ENCODE measurements around the gene AMZ2. TPM values are rescaled to one million over a fixed set of nuclear protein-coding genes. Genes with fewer than 3 reads are reported as not detected.
"Not testable (repeated sequence)": the region's sequence is repeated elsewhere in the genome, so short reads cannot be mapped to it uniquely, and the experiment has no call there.

AMZ2 gene
- total and polyA plus RNA-seq, 4 donors = 27.1 to 55.2 (median 44.9) TPM

DNA sequence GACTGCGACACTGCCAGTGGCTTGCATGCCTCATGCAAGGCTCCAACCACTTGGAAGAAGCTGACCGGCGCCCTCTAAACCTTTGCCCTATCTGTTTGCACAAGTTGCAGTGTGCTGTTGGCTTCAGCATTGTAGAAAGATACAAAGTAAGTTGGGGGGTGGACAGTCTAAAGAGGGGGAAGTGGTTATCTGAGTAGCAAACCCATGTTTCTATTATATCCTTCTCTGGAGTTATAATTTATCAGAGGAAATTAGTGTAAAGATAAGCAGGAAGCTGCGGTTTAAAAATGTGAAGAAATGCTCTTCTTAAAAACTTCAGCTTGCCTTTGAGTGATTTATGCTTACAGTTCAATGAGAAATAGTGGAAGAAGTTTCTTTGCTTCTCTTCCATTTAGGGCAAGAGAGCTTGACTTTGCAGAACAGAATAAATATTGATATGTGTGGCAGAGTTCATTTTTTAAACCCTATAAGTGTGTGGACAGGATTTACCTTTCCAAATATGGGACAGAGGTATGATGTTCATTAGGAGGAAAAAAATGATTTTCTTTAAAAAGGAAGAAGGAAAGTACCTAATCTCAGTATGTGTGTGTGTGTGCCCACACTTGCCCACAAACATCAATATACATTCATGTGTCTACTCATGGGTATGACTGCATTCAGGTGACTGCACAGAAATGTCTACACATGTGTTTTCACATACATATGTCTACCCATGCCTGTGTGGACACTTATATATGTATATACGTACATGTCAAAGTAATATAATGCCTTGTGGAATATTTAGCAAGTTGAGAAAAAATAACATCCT, 8.1 kb downstream of the AMZ2 start:
- no peak overlapping the region for H3K4me3 ChIP-seq
- H3K4me1 ChIP-seq (ENCODE audit: control insufficient read depth in 5 of 5, insufficient read depth in 5 of 5, low read length in 5 of 5) = peaks cover 0 to 4% (median 0%) of the 10 kb centered on the region in 5 donors
- TF ChIP-seq, protein P1, sequence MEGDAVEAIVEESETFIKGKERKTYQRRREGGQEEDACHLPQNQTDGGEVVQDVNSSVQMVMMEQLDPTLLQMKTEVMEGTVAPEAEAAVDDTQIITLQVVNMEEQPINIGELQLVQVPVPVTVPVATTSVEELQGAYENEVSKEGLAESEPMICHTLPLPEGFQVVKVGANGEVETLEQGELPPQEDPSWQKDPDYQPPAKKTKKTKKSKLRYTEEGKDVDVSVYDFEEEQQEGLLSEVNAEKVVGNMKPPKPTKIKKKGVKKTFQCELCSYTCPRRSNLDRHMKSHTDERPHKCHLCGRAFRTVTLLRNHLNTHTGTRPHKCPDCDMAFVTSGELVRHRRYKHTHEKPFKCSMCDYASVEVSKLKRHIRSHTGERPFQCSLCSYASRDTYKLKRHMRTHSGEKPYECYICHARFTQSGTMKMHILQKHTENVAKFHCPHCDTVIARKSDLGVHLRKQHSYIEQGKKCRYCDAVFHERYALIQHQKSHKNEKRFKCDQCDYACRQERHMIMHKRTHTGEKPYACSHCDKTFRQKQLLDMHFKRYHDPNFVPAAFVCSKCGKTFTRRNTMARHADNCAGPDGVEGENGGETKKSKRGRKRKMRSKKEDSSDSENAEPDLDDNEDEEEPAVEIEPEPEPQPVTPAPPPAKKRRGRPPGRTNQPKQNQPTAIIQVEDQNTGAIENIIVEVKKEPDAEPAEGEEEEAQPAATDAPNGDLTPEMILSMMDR (IDR thresholded peaks at IDR 0.05; ENCODE audit: control extremely low read depth, extremely low read depth) = no peak
- H3K36me3 ChIP-seq (ENCODE audit: control insufficient read depth in 4 of 4, insufficient read depth in 4 of 4, low read length in 4 of 4) = peaks cover 5 to 29% (median 13%) of the 10 kb centered on the region in 4 donors
- no peak for DNase-seq
- no peaks in the 10 kb centered on the region for H3K9me3 ChIP-seq (ENCODE audit: control insufficient read depth in 4 of 4, insufficient read depth in 3 of 4, low read length in 3 of 4)
- H3K27ac ChIP-seq (ENCODE audit: low read depth in 1 of 2, low read length in 1 of 2) = peak overlapping the region in 1 of 2 donors; percentile 59
- 42 to 68% methylated on average over 5 of the region's 5 CpGs for WGBS, 2 donors
- ATAC-seq (ENCODE audit: insufficient read depth, low FRiP score) = no peak
- H3K9ac ChIP-seq (ENCODE audit: insufficient read depth in 1 of 2, low read length in 2 of 2) = no peak overlapping the region
- H3K27me3 ChIP-seq (ENCODE audit: control insufficient read depth in 3 of 3, insufficient read depth in 3 of 3, low read length in 2 of 3) = no peaks in the 10 kb centered on the region

DNA sequence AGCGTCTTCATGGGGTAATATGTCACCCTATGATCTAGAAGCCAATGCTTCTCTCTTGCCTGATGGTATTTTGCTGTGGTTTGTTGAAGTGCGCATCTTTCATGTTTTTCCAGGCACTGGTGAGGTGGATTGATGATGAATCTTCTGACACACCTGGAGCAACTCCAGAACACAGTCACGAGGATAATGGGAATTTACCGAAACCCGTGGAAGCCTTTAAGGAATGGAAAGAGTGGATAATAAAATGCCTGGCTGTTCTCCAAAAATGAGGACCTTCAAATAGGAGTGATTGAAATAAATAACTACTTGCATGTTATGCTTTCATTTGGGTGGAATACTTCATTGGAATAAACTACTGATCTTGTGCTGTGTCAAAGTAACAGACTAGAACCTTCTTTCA, 8.9 kb downstream of the AMZ2 start:
- 84 to 90% methylated on average over 5 of the region's 5 CpGs for WGBS, 2 donors
- not testable (repeated sequence) for H3K27ac ChIP-seq (ENCODE audit: low read depth in 1 of 2, low read length in 1 of 2); ATAC-seq (ENCODE audit: insufficient read depth, low FRiP score); DNase-seq; H3K9me3 ChIP-seq (ENCODE audit: control insufficient read depth in 4 of 4, insufficient read depth in 3 of 4, low read length in 3 of 4); H3K4me1 ChIP-seq (ENCODE audit: control insufficient read depth in 5 of 5, insufficient read depth in 5 of 5, low read length in 5 of 5); H3K9ac ChIP-seq (ENCODE audit: insufficient read depth in 1 of 2, low read length in 2 of 2); H3K4me3 ChIP-seq; H3K27me3 ChIP-seq (ENCODE audit: control insufficient read depth in 3 of 3, insufficient read depth in 3 of 3, low read length in 2 of 3)
- peaks cover 4 to 27% (median 13%) of the 10 kb centered on the region in 4 donors for H3K36me3 ChIP-seq (ENCODE audit: control insufficient read depth in 4 of 4, insufficient read depth in 4 of 4, low read length in 4 of 4)

DNA sequence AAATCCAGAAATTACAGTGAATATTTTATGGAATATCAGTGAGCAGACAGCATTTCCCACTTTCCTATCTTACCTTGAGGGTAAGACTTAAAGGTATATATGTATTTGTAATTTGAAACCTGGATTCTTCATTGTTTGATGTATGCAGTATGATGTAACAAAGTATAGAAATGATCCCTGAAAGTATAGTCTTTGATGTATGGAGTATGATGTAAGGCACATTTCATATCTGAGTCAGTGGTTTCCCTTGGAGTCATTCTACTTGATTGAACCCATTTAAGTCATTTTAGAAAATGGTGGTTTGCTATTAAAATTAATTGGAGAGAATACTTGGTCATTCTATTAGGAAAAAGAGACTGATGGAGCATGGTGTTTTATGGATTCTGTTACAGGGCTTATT, 10.1 kb downstream of the AMZ2 start:
- H3K4me3 ChIP-seq = no peak overlapping the region
- no peak for DNase-seq
- H3K4me1 ChIP-seq (ENCODE audit: control insufficient read depth in 5 of 5, insufficient read depth in 5 of 5, low read length in 5 of 5) = peaks cover 0 to 4% (median 0%) of the 10 kb centered on the region in 5 donors
- H3K9me3 ChIP-seq (ENCODE audit: control insufficient read depth in 4 of 4, insufficient read depth in 3 of 4, low read length in 3 of 4) = no peaks in the 10 kb centered on the region
- H3K9ac ChIP-seq (ENCODE audit: insufficient read depth in 1 of 2, low read length in 2 of 2) = no peak overlapping the region
- no peak for ATAC-seq (ENCODE audit: insufficient read depth, low FRiP score)
- no peak overlapping the region for H3K27ac ChIP-seq (ENCODE audit: low read depth in 1 of 2, low read length in 1 of 2)
- H3K27me3 ChIP-seq (ENCODE audit: control insufficient read depth in 3 of 3, insufficient read depth in 3 of 3, low read length in 2 of 3) = no peaks in the 10 kb centered on the region
- TF ChIP-seq, protein P1 (IDR thresholded peaks at IDR 0.05; ENCODE audit: control extremely low read depth, extremely low read depth) = no peak
- peaks cover 4 to 23% (median 12%) of the 10 kb centered on the region in 4 donors for H3K36me3 ChIP-seq (ENCODE audit: control insufficient read depth in 4 of 4, insufficient read depth in 4 of 4, low read length in 4 of 4)

DNA sequence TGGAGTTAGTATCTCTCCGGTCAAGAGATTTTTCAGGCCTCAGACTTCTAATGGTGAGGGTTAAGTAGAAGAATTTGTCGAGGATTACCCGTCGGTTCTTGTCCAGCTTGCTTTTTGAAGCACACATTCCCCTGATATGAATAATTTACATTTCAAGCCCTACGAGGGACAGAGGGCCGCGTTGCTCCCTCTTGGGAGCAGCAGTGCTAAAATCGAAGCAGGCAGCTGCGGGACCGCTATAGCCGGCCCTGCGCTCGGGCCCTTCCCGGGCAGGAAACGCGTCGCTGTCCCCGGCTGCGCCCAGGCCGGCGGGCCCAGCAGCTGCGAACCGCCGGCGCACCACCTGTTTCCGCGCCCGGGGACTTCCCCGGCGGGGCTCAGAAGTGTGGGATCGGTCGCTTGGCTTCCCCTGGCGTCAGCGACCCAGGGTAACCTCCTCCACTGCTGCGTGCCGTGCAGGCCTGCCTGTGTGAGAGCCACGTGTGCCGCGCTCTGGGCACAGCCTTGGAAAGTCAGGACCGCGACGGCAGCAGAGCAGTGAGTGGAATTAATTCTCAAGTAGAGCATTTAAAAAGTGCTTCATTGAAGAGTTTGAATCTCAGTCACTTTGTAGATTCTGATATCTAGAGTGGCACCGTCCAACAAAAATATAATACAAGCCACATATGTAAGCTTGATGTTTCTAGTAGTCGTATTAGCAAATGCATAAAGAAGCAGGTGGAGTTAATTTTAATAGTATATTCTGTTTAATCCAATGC, 11.2 kb downstream of the AMZ2 start:
- Histone ChIP-seq H3K36me3 (ENCODE audit: control insufficient read depth in 4 of 4, insufficient read depth in 4 of 4, low read length in 4 of 4) (peaks cover 4 to 17% (median 12%) of the 10 kb centered on the region in 4 donors), H3K9ac (ENCODE audit: insufficient read depth in 1 of 2, low read length in 2 of 2) (peak overlapping the region in 1 of 2 donors; percentile 56), H3K27ac (ENCODE audit: low read depth in 1 of 2, low read length in 1 of 2) (peak overlapping the region; percentile 63 to 66)
- not testable (repeated sequence) for H3K4me1 ChIP-seq (ENCODE audit: control insufficient read depth in 5 of 5, insufficient read depth in 5 of 5, low read length in 5 of 5); H3K27me3 ChIP-seq (ENCODE audit: control insufficient read depth in 3 of 3, insufficient read depth in 3 of 3, low read length in 2 of 3); H3K4me3 ChIP-seq; H3K9me3 ChIP-seq (ENCODE audit: control insufficient read depth in 4 of 4, insufficient read depth in 3 of 4, low read length in 3 of 4)
- DNase-seq = peak; percentile 44 to 68 (median 63)
- ATAC-seq (ENCODE audit: insufficient read depth, low FRiP score) = peak; percentile 92
- WGBS, 2 donors = 6 to 7% methylated on average over 26 to 41 of the region's 44 CpGs

DNA sequence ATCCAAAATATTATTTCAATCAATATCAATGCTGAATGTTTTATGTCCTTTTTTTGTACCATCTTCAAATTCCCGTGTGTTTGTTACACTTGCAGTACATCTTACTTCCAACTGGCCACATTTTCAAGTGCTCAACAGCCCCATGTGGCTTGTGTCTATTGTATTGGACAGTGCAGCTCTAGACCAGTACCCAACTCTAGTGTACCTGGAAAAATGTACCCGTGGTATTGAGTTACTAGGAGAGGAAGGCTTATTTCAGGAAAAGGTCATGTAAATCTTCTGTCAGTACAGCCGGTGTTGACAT, 11.8 kb downstream of the AMZ2 start:
- DNase-seq; H3K9ac ChIP-seq (ENCODE audit: insufficient read depth in 1 of 2, low read length in 2 of 2); H3K4me3 ChIP-seq; H3K27ac ChIP-seq (ENCODE audit: low read depth in 1 of 2, low read length in 1 of 2); ATAC-seq (ENCODE audit: insufficient read depth, low FRiP score); H3K9me3 ChIP-seq (ENCODE audit: control insufficient read depth in 4 of 4, insufficient read depth in 3 of 4, low read length in 3 of 4); H3K27me3 ChIP-seq (ENCODE audit: control insufficient read depth in 3 of 3, insufficient read depth in 3 of 3, low read length in 2 of 3); H3K4me1 ChIP-seq (ENCODE audit: control insufficient read depth in 5 of 5, insufficient read depth in 5 of 5, low read length in 5 of 5): not testable (repeated sequence)
- peaks cover 4 to 14% (median 11%) of the 10 kb centered on the region in 4 donors for H3K36me3 ChIP-seq (ENCODE audit: control insufficient read depth in 4 of 4, insufficient read depth in 4 of 4, low read length in 4 of 4)
- WGBS, 2 donors = 50 to 65% methylated on average over 3 of the region's 3 CpGs
